Measurements from ENCODE around the gene HINFP. TPM values are rescaled to one million over a fixed set of nuclear protein-coding genes. Genes with fewer than 3 reads are reported as not detected.

Gene HINFP
- total and polyA plus RNA-seq, 11 donors, result 9.4 to 16.3 (median 12.8) TPM

- H3K4me1 ChIP-seq, result peaks cover 8 to 41% (median 28%) of the 10 kb centered on the region in 12 donors
- H3K27me3 ChIP-seq, result no peaks in the 10 kb centered on the region
- TF ChIP-seq CTCF (IDR thresholded peaks at IDR 0.05) (no peak), POLR2A (IDR thresholded peaks at IDR 0.05) (no peak)
- no peak overlapping the region for H3K27ac ChIP-seq
- DNase-seq (no peak), ATAC-seq (no peak)
- no peak overlapping the region for H3K4me3 ChIP-seq
- WGBS, 4 donors, result 77 to 90% (median 80%) methylated on average over 6 of the region's 6 CpGs
- H3K9me3 ChIP-seq, result no peaks in the 10 kb centered on the region
- H3K36me3 ChIP-seq, result peaks cover 0 to 30% (median 21%) of the 10 kb centered on the region in 9 donors
- intact Hi-C loops (cut with DNase I), result loop anchor here in 5 of 10 donors (5.0 to 10.0 kb wide), 6 partner anchors 42 to 235 kb away; partner anchors contain the start of genes HYOU1 (in 1 of the 5), MCAM (in 1 of the 5) and RNF26 (in 1 of the 5)
These were observed 21.7 kb upstream of the HINFP start for GRCh38 chr11:119099711-119100110.

- ATAC-seq, result no peak
- no peak for TF ChIP-seq POLR2A (IDR thresholded peaks at IDR 0.05)
- TF ChIP-seq CTCF (IDR thresholded peaks at IDR 0.05), result peak in 4 of 12 donors; percentile 7 to 16 (median 11)
- intact Hi-C loops (cut with DNase I), result loop anchor here in 4 of 10 donors (5.0 to 10.0 kb wide), 4 partner anchors 97 to 234 kb away; partner anchors contain the start of genes MCAM (in 1 of the 4) and RNF26 (in 1 of the 4)
- Histone ChIP-seq H3K36me3 (peaks cover 0 to 30% (median 21%) of the 10 kb centered on the region in 9 donors), H3K4me1 (peaks cover 8 to 39% (median 28%) of the 10 kb centered on the region in 12 donors), H3K9me3 (no peaks in the 10 kb centered on the region), H3K27ac (no peak overlapping the region), H3K4me3 (peak overlapping the region in 11 of 12 donors; percentile 56 to 94 (median 86)), H3K27me3 (no peaks in the 10 kb centered on the region)
- DNase-seq, result no peak
- WGBS, 4 donors, result 50 to 58% (median 54%) methylated on average over 11 of the region's 11 CpGs
These were observed 21.0 kb upstream of the HINFP start for GRCh38 chr11:119100246-119100970.

GRCh38 chr11:119100994-119101758 is 20.2 kb upstream of the HINFP start:
- Histone ChIP-seq H3K4me1 (peaks cover 8 to 36% (median 27%) of the 10 kb centered on the region in 12 donors), H3K27ac (peak overlapping the region; percentile 78 to 97 (median 92)), H3K9me3 (no peaks in the 10 kb centered on the region), H3K27me3 (no peaks in the 10 kb centered on the region), H3K4me3 (peak overlapping the region; percentile 56 to 94 (median 84)), H3K36me3 (peaks cover 0 to 29% (median 21%) of the 10 kb centered on the region in 9 donors)
- 2 to 3% (median 2%) methylated on average over 17 to 29 of the region's 29 CpGs for WGBS, 4 donors
- DNase-seq (peak in 1 of 5 donors; percentile 70), ATAC-seq (peak; percentile 5 to 23 (median 10))
- intact Hi-C loops (cut with DNase I), result loop anchor here in 4 of 10 donors (5.0 to 10.0 kb wide), 4 partner anchors 96 to 234 kb away; partner anchors contain the start of genes MCAM (in 1 of the 4) and RNF26 (in 1 of the 4)
- TF ChIP-seq CTCF (IDR thresholded peaks at IDR 0.05), result no peak
- TF ChIP-seq POLR2A (IDR thresholded peaks at IDR 0.05), result no peak
